ENCODE measurements around the gene CPNE6. TPM values are rescaled to one million over a fixed set of nuclear protein-coding genes. Genes with fewer than 3 reads are reported as not detected.

The CPNE6 gene
- polyA plus RNA-seq, 1 of the 3 experiments (the other 2 are of a cell fraction), result not detected

DNA sequence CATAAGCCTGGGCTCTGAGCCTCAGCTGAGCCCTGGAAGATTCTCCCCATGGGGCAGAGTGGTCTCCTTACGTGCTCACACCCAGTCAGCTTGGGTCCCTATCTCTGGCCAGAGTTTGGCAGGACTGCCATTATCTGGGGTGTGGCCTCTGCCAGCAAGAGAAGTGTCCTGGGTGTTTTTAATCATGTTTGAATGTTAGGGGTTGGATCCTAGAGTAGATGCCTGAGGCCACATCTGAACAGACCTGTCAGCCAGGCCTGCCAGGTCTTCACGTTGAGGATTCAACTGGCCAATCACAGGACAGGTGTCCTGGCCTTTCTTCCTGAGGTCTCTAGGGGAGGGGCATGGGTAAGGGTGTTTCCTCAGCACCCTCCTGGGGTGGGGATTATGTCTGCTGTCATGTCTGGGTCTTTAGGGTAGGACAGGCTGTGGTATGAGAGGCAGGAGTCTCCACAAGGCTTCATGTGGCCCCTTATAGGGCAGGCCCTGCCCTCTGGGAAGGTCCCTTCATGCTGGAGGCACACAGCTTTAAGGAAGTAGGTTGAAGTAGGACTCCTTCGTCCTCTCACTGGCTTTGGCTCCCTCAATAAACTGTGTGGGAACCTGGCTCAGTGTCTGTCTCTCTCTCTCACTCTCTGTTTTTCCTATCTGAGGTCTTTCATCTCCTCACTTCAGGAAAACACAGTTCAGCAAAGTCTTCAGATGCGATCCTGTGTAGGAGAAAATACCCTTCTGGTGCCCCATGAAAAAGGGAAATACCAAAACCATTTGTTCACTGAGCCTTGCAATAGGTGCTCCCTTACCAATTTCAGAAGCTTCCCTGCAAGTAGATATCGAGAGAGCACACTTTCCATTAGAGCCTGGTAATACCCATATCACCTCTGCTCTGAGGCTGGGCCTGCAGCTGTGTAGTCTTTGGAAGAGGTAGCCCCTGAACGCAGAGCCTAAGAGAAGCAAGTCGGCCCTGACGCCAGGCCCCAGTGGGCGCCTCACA is 52.4 kb downstream of the CPNE6 start:
- WGBS (ENCODE audit: low lambda C conversion rate), result 83% methylated on average over 4 of the region's 9 CpGs
- POLR2A ChIA-PET, result interaction anchor here (1.1 kb wide), 1 partner anchor 10 kb away, joined by 6 read pairs; no protein-coding TSS in a partner anchor
- H3K4me1 ChIP-seq (ENCODE audit: control insufficient read depth in 1 of 2, insufficient read depth in 2 of 2, low read depth in 1 of 2, low read length in 1 of 2), result no peaks in the 10 kb centered on the region
- H4K20me1 ChIP-seq (ENCODE audit: insufficient read depth), result no peaks in the 10 kb centered on the region
- peaks cover 2% of the 10 kb centered on the region for H3F3A ChIP-seq (replicated peaks; ENCODE audit: insufficient read depth)
- H3K9me2 ChIP-seq, result no peaks in the 10 kb centered on the region
- CTCF ChIA-PET, result interaction anchor here (1.8 to 2.0 kb wide), 2 partner anchors 15 kb away, joined by 5 to 7 read pairs; no protein-coding TSS in a partner anchor
- H3K9me3 ChIP-seq, result no peaks in the 10 kb centered on the region
- H3K36me3 ChIP-seq (replicated peaks in 1 of 2; ENCODE audit: control insufficient read depth in 1 of 2, insufficient read depth in 2 of 2, low read length in 1 of 2), result peaks cover 3 to 27% of the 10 kb centered on the region in 2 experiments
- no peaks in the 10 kb centered on the region for H3K27me3 ChIP-seq (ENCODE audit: insufficient read depth)
- TF ChIP-seq TCF12 (IDR thresholded peaks at IDR 0.05) (no peak), POLR2AphosphoS5 (IDR thresholded peaks at IDR 0.05; ENCODE audit: low read depth, low read length) (no peak), RFX5 (IDR thresholded peaks at IDR 0.05; ENCODE audit: low read length) (no peak), RXRA (IDR thresholded peaks at IDR 0.05; ENCODE audit: borderline replicate concordance, low read depth) (no peak), GATA2 (CRISPR knock-in tag; IDR thresholded peaks at IDR 0.05) (no peak), FOXJ3 (CRISPR knock-in tag; IDR thresholded peaks at IDR 0.05) (no peak), TAF1 (IDR thresholded peaks at IDR 0.05; ENCODE audit: borderline replicate concordance, low read depth, low read length) (no peak), NFIC (IDR thresholded peaks at IDR 0.05; ENCODE audit: borderline replicate concordance) (no peak), GABPA (IDR thresholded peaks at IDR 0.05; ENCODE audit: low read depth) (no peak), JUND (IDR thresholded peaks at IDR 0.05) (no peak), SIN3A (IDR thresholded peaks at IDR 0.05; ENCODE audit: borderline replicate concordance, low read depth, low read length) (no peak), EZH2phosphoT487 (IDR thresholded peaks at IDR 0.05; ENCODE audit: borderline replicate concordance, low read depth) (no peak), PBX3 (IDR thresholded peaks at IDR 0.05) (no peak), TEAD4 (IDR thresholded peaks at IDR 0.05; ENCODE audit: borderline replicate concordance, insufficient read depth) (no peak), MXI1 (IDR thresholded peaks at IDR 0.05; ENCODE audit: low read depth, low read length) (no peak), RAD21 (IDR thresholded peaks at IDR 0.05; ENCODE audit: low read length) (no peak), MEF2A (IDR thresholded peaks at IDR 0.05; ENCODE audit: borderline replicate concordance, low read depth) (no peak)
- TF ChIP-seq, protein P1, sequence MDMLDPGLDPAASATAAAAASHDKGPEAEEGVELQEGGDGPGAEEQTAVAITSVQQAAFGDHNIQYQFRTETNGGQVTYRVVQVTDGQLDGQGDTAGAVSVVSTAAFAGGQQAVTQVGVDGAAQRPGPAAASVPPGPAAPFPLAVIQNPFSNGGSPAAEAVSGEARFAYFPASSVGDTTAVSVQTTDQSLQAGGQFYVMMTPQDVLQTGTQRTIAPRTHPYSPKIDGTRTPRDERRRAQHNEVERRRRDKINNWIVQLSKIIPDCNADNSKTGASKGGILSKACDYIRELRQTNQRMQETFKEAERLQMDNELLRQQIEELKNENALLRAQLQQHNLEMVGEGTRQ (IDR thresholded peaks at IDR 0.05; ENCODE audit: borderline replicate concordance, low read depth, low read length), result no peak
- TF ChIP-seq, protein P2, sequence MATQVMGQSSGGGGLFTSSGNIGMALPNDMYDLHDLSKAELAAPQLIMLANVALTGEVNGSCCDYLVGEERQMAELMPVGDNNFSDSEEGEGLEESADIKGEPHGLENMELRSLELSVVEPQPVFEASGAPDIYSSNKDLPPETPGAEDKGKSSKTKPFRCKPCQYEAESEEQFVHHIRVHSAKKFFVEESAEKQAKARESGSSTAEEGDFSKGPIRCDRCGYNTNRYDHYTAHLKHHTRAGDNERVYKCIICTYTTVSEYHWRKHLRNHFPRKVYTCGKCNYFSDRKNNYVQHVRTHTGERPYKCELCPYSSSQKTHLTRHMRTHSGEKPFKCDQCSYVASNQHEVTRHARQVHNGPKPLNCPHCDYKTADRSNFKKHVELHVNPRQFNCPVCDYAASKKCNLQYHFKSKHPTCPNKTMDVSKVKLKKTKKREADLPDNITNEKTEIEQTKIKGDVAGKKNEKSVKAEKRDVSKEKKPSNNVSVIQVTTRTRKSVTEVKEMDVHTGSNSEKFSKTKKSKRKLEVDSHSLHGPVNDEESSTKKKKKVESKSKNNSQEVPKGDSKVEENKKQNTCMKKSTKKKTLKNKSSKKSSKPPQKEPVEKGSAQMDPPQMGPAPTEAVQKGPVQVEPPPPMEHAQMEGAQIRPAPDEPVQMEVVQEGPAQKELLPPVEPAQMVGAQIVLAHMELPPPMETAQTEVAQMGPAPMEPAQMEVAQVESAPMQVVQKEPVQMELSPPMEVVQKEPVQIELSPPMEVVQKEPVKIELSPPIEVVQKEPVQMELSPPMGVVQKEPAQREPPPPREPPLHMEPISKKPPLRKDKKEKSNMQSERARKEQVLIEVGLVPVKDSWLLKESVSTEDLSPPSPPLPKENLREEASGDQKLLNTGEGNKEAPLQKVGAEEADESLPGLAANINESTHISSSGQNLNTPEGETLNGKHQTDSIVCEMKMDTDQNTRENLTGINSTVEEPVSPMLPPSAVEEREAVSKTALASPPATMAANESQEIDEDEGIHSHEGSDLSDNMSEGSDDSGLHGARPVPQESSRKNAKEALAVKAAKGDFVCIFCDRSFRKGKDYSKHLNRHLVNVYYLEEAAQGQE (IDR thresholded peaks at IDR 0.05; ENCODE audit: low read depth, low read length), result no peak
- TF ChIP-seq, protein P3, sequence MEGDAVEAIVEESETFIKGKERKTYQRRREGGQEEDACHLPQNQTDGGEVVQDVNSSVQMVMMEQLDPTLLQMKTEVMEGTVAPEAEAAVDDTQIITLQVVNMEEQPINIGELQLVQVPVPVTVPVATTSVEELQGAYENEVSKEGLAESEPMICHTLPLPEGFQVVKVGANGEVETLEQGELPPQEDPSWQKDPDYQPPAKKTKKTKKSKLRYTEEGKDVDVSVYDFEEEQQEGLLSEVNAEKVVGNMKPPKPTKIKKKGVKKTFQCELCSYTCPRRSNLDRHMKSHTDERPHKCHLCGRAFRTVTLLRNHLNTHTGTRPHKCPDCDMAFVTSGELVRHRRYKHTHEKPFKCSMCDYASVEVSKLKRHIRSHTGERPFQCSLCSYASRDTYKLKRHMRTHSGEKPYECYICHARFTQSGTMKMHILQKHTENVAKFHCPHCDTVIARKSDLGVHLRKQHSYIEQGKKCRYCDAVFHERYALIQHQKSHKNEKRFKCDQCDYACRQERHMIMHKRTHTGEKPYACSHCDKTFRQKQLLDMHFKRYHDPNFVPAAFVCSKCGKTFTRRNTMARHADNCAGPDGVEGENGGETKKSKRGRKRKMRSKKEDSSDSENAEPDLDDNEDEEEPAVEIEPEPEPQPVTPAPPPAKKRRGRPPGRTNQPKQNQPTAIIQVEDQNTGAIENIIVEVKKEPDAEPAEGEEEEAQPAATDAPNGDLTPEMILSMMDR (IDR thresholded peaks at IDR 0.05), result no peak
- H3K4me3 ChIP-seq (ENCODE audit: low read depth in 2 of 2, low read length in 1 of 2), result no peak overlapping the region
- H2AFZ ChIP-seq (ENCODE audit: low read depth), result no peak overlapping the region
- DNase-seq, result no peak
- no peak overlapping the region for H3K4me2 ChIP-seq
- no peak overlapping the region for H3K9ac ChIP-seq
- no peak overlapping the region for H3K27ac ChIP-seq (ENCODE audit: low read depth in 2 of 2, low read length in 1 of 2)
- no peaks in the 10 kb centered on the region for H3K79me2 ChIP-seq (ENCODE audit: insufficient read depth)

All from SK-N-SH (cell line).